ENCODE data around the gene CCN6. TPM values are rescaled to one million over a fixed set of nuclear protein-coding genes. Genes with fewer than 3 reads are reported as not detected.

CCN6 gene
- total RNA-seq, 2 donors from 2014 or later: not detected

GRCh38 chr6:112033791-112034615 is 19.9 kb upstream of the CCN6 start:
- no peak for DNase-seq
- no peak overlapping the region for H3K4me3 Mint-ChIP-seq
- no peak for ATAC-seq
- no peaks in the 10 kb centered on the region for H3K27me3 Mint-ChIP-seq
- H3K36me3 Mint-ChIP-seq (ENCODE audit: low read depth): no peaks in the 10 kb centered on the region
- peaks cover 42% of the 10 kb centered on the region for H3K4me1 Mint-ChIP-seq
- H3K9me3 ChIP-seq (ENCODE audit: control insufficient read depth, low read length, poor library complexity, severe bottlenecking): no peaks in the 10 kb centered on the region
- H3K27ac Mint-ChIP-seq: peak overlapping the region; percentile 47

DNA sequence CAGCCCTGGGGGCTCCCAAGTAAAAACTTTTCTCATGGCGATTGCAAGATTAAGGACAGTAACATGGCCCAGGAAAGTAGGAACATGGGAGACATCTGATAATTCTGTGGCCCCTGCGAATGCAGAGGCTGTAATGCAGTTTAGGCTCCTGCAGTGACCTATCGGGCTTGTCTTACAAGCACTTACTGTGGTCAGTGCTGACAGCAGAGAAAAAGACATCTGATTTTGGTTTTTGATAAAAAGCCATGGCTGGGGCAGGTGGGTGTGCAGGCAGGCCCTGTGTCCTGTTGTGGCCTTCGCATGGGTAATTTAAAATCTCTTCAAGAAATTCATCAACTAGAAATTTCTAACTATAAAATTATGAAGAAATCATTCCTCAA is 19.3 kb upstream of the CCN6 start:
- peaks cover 36% of the 10 kb centered on the region for H3K4me1 Mint-ChIP-seq

GRCh38 chr6:112036088-112036637 is 17.7 kb upstream of the CCN6 start:
- H3K27ac Mint-ChIP-seq: peak overlapping the region; percentile 47
- H3K36me3 Mint-ChIP-seq (ENCODE audit: low read depth): no peaks in the 10 kb centered on the region
- DNase-seq: no peak
- H3K4me3 Mint-ChIP-seq: no peak overlapping the region
- H3K9me3 ChIP-seq (ENCODE audit: control insufficient read depth, low read length, poor library complexity, severe bottlenecking): no peaks in the 10 kb centered on the region
- H3K4me1 Mint-ChIP-seq: peaks cover 21% of the 10 kb centered on the region
- H3K27me3 Mint-ChIP-seq: no peaks in the 10 kb centered on the region
- no peak for ATAC-seq

More for the DNA sequence above, 19.3 kb upstream of the CCN6 start:
- no peak for DNase-seq
- H3K36me3 Mint-ChIP-seq (ENCODE audit: low read depth): no peaks in the 10 kb centered on the region
- ATAC-seq: no peak
- no peak overlapping the region for H3K4me3 Mint-ChIP-seq
- H3K9me3 ChIP-seq (ENCODE audit: control insufficient read depth, low read length, poor library complexity, severe bottlenecking): no peaks in the 10 kb centered on the region
- H3K27me3 Mint-ChIP-seq: no peaks in the 10 kb centered on the region
- H3K27ac Mint-ChIP-seq: peak overlapping the region; percentile 47

DNA sequence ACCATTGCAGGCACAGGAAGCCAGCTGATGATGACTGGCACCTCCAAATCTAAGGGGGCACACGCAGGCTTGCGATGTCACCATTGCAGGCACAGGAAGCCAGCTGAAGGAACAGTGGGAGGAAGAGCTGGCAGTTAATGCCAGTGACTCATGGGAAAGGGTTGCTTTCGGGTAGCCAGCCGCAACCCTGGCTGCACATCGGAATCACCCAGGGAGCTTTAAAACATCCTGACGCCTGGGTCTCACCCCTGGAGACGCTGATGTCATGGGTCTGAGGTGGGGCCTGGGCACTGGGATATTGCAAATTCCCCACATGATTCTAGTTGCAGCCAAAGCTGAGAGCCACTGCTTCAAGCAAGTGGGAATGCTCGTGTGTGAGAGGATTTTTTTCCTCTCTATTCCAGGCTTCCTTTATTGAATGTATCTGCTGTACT is 16.1 kb upstream of the CCN6 start:
- Mint-ChIP-seq H3K27ac (no peak overlapping the region), H3K27me3 (no peaks in the 10 kb centered on the region), H3K36me3 (ENCODE audit: low read depth) (no peaks in the 10 kb centered on the region), H3K4me1 (peaks cover 29% of the 10 kb centered on the region), H3K4me3 (no peak overlapping the region)
- no peaks in the 10 kb centered on the region for H3K9me3 ChIP-seq (ENCODE audit: control insufficient read depth, low read length, poor library complexity, severe bottlenecking)
- DNase-seq (no peak), ATAC-seq (no peak)

DNA sequence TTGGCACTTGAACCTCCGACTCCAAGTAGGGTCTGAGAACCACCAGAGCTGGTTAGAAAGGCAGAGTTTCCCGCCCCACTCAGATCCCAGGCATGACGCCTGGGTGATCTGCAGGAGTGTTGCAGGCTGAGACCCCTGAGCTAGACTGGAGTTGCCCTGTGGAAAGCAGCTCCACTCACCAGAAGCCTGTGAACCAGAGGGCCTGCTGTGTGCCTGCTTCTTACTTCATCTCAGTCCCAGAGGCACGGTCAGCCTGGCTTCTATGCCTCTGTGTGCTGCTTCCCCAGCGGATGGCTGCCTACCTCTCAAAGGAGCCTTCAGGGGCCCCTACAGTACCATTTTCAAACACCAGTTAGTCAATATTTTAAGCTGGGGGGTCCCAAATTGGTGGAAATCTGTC is 15.6 kb upstream of the CCN6 start:
- peaks cover 30% of the 10 kb centered on the region for H3K4me1 Mint-ChIP-seq

GRCh38 chr6:112038756-112039430 is 15.0 kb upstream of the CCN6 start:
- Mint-ChIP-seq H3K4me3 (no peak overlapping the region), H3K27ac (peak overlapping the region; percentile 41), H3K4me1 (peaks cover 27% of the 10 kb centered on the region), H3K36me3 (ENCODE audit: low read depth) (no peaks in the 10 kb centered on the region), H3K27me3 (no peaks in the 10 kb centered on the region)
- ATAC-seq (no peak), DNase-seq (no peak)
- H3K9me3 ChIP-seq (ENCODE audit: control insufficient read depth, low read length, poor library complexity, severe bottlenecking): no peaks in the 10 kb centered on the region

More for the DNA sequence above, 15.6 kb upstream of the CCN6 start:
- no peak for ATAC-seq
- H3K27ac Mint-ChIP-seq: no peak overlapping the region
- no peaks in the 10 kb centered on the region for H3K27me3 Mint-ChIP-seq
- H3K4me3 Mint-ChIP-seq: no peak overlapping the region
- no peak for DNase-seq
- H3K36me3 Mint-ChIP-seq (ENCODE audit: low read depth): no peaks in the 10 kb centered on the region
- no peaks in the 10 kb centered on the region for H3K9me3 ChIP-seq (ENCODE audit: control insufficient read depth, low read length, poor library complexity, severe bottlenecking)

GRCh38 chr6:112039431-112039770 is 14.5 kb upstream of the CCN6 start:
- H3K9me3 ChIP-seq (ENCODE audit: control insufficient read depth, low read length, poor library complexity, severe bottlenecking): no peaks in the 10 kb centered on the region
- no peaks in the 10 kb centered on the region for H3K36me3 Mint-ChIP-seq (ENCODE audit: low read depth)
- H3K27me3 Mint-ChIP-seq: no peaks in the 10 kb centered on the region
- no peak for DNase-seq
- H3K4me1 Mint-ChIP-seq: peaks cover 22% of the 10 kb centered on the region
- H3K4me3 Mint-ChIP-seq: no peak overlapping the region
- ATAC-seq: no peak
- H3K27ac Mint-ChIP-seq: peak overlapping the region; percentile 41

GRCh38 chr6:112040956-112041355 is 12.9 kb upstream of the CCN6 start:
- no peaks in the 10 kb centered on the region for H3K9me3 ChIP-seq (ENCODE audit: control insufficient read depth, low read length, poor library complexity, severe bottlenecking)
- no peaks in the 10 kb centered on the region for H3K36me3 Mint-ChIP-seq (ENCODE audit: low read depth)
- H3K27ac Mint-ChIP-seq: peak overlapping the region; percentile 99
- H3K4me1 Mint-ChIP-seq: peaks cover 15% of the 10 kb centered on the region
- DNase-seq: no peak
- ATAC-seq: no peak
- H3K4me3 Mint-ChIP-seq: no peak overlapping the region
- H3K27me3 Mint-ChIP-seq: no peaks in the 10 kb centered on the region

DNA sequence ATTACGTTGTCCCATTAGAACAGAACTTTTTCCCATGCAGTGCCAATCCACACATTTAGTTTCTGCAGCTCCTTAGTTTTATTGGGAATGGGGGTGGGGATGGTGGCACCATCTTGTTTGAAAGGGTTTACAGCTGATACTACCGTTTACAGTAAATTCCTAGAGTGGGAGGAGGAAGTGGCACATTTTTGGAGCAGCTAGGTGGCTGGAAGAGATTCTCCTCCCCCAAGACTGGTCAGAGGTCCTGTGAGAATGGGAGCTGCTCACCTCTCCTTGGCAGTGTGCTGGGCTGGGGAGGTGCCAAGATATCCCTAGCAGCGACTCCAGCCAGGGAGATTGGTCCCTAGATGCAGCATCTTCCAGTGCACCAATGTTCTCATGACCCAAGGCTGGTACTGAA is 12.4 kb upstream of the CCN6 start:
- Mint-ChIP-seq H3K4me3 (no peak overlapping the region), H3K27ac (peak overlapping the region; percentile 99)

DNA sequence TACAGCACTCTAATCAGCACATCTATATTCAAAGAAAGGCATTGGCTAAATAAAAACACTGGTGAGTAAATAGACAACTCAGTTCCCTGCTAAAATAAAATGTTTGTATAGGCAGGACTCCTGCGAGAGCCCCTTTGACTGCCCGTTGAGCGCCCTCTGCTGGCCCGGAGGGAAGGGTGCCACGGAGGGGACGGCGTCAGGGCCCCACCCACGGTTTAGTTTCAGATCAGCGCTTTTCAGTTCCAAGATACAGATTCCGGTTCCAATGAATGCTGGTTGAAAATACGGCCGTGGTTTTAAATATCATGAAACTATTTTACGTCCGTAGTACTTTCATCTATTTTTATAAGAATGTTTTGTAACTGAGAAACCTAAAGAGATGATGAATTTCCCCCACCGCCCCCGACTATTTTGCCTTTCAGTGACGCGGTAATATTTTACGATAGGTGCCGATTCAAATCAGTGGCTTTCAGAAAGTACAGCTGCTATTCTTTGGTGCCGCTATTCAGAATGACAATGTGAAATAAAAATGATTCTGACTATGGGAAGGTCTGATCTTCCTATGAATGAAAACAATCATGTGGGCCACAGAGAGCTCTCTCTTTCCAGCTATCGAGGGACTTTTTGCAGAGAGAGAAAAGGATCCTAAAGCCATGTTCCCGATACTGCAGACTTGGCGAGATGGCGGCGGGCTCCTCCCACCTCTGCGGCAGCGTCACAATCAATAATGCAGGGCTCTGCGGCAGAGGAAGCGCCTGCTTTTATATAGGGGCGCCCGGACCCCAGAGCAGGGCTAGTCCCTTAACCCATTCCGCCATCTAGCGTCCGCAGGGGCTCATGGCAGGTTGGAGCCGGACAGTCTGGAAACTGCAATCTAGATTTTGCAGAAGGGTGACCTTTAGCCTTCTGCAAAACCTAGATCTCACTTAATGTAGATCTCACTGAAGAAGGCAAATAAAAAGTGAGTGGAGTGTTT is 10.6 kb upstream of the CCN6 start:
- H3K36me3 Mint-ChIP-seq (ENCODE audit: low read depth): no peaks in the 10 kb centered on the region
- ATAC-seq: peak; percentile 92

More for the DNA sequence above, 12.4 kb upstream of the CCN6 start:
- no peaks in the 10 kb centered on the region for H3K27me3 Mint-ChIP-seq
- DNase-seq (no peak), ATAC-seq (no peak)
- peaks cover 11% of the 10 kb centered on the region for H3K4me1 Mint-ChIP-seq
- H3K9me3 ChIP-seq (ENCODE audit: control insufficient read depth, low read length, poor library complexity, severe bottlenecking): no peaks in the 10 kb centered on the region
- no peaks in the 10 kb centered on the region for H3K36me3 Mint-ChIP-seq (ENCODE audit: low read depth)

GRCh38 chr6:112044196-112044595 is 9.7 kb upstream of the CCN6 start:
- no peak overlapping the region for H3K4me3 Mint-ChIP-seq
- H3K27me3 Mint-ChIP-seq: no peaks in the 10 kb centered on the region

More for the DNA sequence above, 10.6 kb upstream of the CCN6 start:
- Mint-ChIP-seq H3K4me3 (peak overlapping the region; percentile 96), H3K4me1 (peaks cover 11% of the 10 kb centered on the region), H3K27ac (peak overlapping the region; percentile 99), H3K27me3 (no peaks in the 10 kb centered on the region)
- no peaks in the 10 kb centered on the region for H3K9me3 ChIP-seq (ENCODE audit: control insufficient read depth, low read length, poor library complexity, severe bottlenecking)
- DNase-seq: peak; percentile 84 to 93 (median 87)

DNA sequence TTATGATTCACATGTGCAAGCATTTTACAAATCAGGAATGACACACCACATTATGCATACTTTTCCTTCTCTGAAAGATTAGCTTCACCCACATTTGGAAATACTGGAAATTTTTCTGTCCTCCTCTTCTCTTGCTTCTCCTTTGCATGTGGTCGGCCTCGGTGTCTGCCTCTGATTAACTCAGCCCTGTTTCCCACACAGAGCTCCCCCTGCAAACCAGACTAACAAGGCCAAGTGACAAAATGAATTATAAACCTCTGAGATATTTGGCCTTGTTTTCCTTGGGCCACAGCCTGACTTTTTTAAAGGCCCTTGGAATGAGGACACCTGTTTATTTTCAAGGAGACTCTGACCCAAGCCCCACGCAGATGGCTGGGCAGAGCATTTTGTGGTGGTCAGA is 9.0 kb upstream of the CCN6 start:
- H3K4me1 Mint-ChIP-seq: peaks cover 11% of the 10 kb centered on the region
- no peaks in the 10 kb centered on the region for H3K9me3 ChIP-seq (ENCODE audit: control insufficient read depth, low read length, poor library complexity, severe bottlenecking)
- no peaks in the 10 kb centered on the region for H3K36me3 Mint-ChIP-seq (ENCODE audit: low read depth)
- no peak overlapping the region for H3K27ac Mint-ChIP-seq
- DNase-seq: no peak
- ATAC-seq: no peak
- peak overlapping the region; percentile 19 for H3K4me3 Mint-ChIP-seq
- H3K27me3 Mint-ChIP-seq: no peaks in the 10 kb centered on the region

More at GRCh38 chr6:112044196-112044595, 9.7 kb upstream of the CCN6 start:
- DNase-seq (no peak), ATAC-seq (no peak)
- Mint-ChIP-seq H3K36me3 (ENCODE audit: low read depth) (no peaks in the 10 kb centered on the region), H3K4me1 (peaks cover 11% of the 10 kb centered on the region), H3K27ac (no peak overlapping the region)
- H3K9me3 ChIP-seq (ENCODE audit: control insufficient read depth, low read length, poor library complexity, severe bottlenecking): no peaks in the 10 kb centered on the region
